ENCODE results near the gene SLC30A1. TPM values are rescaled to one million over a fixed set of nuclear protein-coding genes. Genes with fewer than 3 reads are reported as not detected.

SLC30A1 gene
- total and polyA plus RNA-seq, 2 of the 13 experiments (the other 11 are each of a cell fraction or from before 2014, with no cell fraction given): 5.9 to 24.4 TPM

DNA sequence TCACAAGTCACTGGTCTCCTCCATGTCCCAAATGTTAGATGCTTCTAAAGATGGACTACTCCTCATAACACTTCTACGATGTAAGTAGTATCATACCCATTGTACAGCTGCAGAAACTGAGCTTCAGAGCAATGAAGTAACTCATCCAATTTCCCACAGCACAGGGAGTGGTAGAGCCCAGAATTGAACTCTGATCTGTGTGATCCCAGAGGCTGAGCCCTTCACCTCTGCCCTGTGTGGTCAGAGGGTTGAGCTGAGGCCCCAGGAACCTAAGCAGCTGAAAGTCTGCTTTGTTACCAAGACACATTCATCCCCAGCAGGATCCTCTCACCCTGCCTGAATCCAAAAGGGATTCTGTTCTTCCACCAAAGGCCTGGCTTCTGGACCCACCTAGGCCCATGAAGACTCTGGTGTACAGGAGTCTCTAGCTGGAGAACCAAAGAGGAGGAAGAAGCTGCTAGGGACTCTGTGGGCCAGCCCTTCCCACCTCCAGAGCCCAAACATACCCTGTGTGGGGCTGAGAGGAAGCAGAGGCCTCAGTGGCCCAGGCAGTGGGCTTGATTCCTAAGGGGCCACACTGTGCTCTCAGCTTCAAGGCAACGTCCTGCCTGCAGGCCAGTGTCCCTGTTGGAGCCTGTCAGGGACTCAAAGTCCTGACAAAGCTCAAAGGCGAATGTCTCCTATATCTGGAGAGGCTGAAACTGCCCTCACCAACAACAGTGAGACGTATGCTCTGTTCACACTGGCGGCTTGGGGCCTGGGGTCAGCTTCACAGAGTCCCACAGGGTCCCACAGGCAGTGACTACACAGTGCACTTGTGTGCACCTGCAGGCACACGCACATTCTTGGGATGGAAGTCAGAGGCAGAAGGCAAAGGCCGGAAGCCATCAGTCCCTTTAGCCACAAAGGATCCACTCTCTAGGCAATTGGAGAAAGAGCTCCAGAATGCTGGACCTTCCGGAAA is 40.4 kb upstream of the SLC30A1 start (continued):
- TF ChIP-seq ETV6 (CRISPR knock-in tag; conservative IDR thresholded peaks at IDR 0.05): no peak
- no peak for TF ChIP-seq EHMT2 (IDR thresholded peaks at IDR 0.05; ENCODE audit: borderline replicate concordance, low read depth, low read length)
- TF ChIP-seq MTF1 (CRISPR knock-in tag; IDR thresholded peaks at IDR 0.05): no peak
- TF ChIP-seq TP53 (CRISPR knock-in tag; conservative IDR thresholded peaks at IDR 0.05): no peak
- TF ChIP-seq FOXA3 (CRISPR knock-in tag; IDR thresholded peaks at IDR 0.05): peak; percentile 44; the same call in 1 of the 2 replicates
- no peak for TF ChIP-seq TMF1 (CRISPR knock-in tag; IDR thresholded peaks at IDR 0.05; ENCODE audit: low read depth)
- TF ChIP-seq PAF1 (CRISPR knock-in tag; IDR thresholded peaks at IDR 0.05): no peak
- no peak for TF ChIP-seq KDM2A (CRISPR knock-in tag; IDR thresholded peaks at IDR 0.05; ENCODE audit: borderline replicate concordance, low read depth)
- TF ChIP-seq ZNF275 (CRISPR knock-in tag; IDR thresholded peaks at IDR 0.05; ENCODE audit: borderline replicate concordance): no peak
- no peak for TF ChIP-seq RAD51 (IDR thresholded peaks at IDR 0.05; ENCODE audit: borderline replicate concordance)
- no peak for TF ChIP-seq FUBP1 (CRISPR knock-in tag; IDR thresholded peaks at IDR 0.05; ENCODE audit: borderline replicate concordance)
- TF ChIP-seq DR1 (CRISPR knock-in tag; IDR thresholded peaks at IDR 0.05): no peak
- TF ChIP-seq AGO2 (optimal IDR thresholded peaks at IDR 0.05; ENCODE audit: low read depth, low read length): no peak
- peak; percentile 69 for TF ChIP-seq ZNF883 (CRISPR knock-in tag; IDR thresholded peaks at IDR 0.05; ENCODE audit: not compliant biosample characterization)
- TF ChIP-seq, protein P1, sequence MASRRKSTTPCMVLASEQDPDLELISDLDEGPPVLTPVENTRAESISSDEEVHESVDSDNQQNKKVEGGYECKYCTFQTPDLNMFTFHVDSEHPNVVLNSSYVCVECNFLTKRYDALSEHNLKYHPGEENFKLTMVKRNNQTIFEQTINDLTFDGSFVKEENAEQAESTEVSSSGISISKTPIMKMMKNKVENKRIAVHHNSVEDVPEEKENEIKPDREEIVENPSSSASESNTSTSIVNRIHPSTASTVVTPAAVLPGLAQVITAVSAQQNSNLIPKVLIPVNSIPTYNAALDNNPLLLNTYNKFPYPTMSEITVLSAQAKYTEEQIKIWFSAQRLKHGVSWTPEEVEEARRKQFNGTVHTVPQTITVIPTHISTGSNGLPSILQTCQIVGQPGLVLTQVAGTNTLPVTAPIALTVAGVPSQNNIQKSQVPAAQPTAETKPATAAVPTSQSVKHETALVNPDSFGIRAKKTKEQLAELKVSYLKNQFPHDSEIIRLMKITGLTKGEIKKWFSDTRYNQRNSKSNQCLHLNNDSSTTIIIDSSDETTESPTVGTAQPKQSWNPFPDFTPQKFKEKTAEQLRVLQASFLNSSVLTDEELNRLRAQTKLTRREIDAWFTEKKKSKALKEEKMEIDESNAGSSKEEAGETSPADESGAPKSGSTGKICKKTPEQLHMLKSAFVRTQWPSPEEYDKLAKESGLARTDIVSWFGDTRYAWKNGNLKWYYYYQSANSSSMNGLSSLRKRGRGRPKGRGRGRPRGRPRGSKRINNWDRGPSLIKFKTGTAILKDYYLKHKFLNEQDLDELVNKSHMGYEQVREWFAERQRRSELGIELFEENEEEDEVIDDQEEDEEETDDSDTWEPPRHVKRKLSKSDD (CRISPR knock-in tag; IDR thresholded peaks at IDR 0.05; ENCODE audit: low read depth): no peak
- TF ChIP-seq, protein P2, sequence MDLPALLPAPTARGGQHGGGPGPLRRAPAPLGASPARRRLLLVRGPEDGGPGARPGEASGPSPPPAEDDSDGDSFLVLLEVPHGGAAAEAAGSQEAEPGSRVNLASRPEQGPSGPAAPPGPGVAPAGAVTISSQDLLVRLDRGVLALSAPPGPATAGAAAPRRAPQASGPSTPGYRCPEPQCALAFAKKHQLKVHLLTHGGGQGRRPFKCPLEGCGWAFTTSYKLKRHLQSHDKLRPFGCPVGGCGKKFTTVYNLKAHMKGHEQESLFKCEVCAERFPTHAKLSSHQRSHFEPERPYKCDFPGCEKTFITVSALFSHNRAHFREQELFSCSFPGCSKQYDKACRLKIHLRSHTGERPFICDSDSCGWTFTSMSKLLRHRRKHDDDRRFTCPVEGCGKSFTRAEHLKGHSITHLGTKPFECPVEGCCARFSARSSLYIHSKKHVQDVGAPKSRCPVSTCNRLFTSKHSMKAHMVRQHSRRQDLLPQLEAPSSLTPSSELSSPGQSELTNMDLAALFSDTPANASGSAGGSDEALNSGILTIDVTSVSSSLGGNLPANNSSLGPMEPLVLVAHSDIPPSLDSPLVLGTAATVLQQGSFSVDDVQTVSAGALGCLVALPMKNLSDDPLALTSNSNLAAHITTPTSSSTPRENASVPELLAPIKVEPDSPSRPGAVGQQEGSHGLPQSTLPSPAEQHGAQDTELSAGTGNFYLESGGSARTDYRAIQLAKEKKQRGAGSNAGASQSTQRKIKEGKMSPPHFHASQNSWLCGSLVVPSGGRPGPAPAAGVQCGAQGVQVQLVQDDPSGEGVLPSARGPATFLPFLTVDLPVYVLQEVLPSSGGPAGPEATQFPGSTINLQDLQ (CRISPR knock-in tag; IDR thresholded peaks at IDR 0.05): no peak
- no peak for TF ChIP-seq ZSCAN5A (CRISPR knock-in tag; IDR thresholded peaks at IDR 0.05; ENCODE audit: borderline replicate concordance)
- TF ChIP-seq ZNF256 (CRISPR knock-in tag; conservative IDR thresholded peaks at IDR 0.05): no peak

All from HepG2 (cell line).